KMS-11 (cell line): ENCODE results near the gene YKT6.

Experiments
- H2AFZ ChIP-seq: fragments of 200-600 bp; sonication (generic); 2 replicates; pipeline ENCODE4 v1.6.1; 2016; ENCODE audit warnings: antibody characterized with exemption, mixed run types, low read depth
- H3K27ac ChIP-seq: fragments of 200-600 bp; sonication (generic); 2 replicates; pipeline ENCODE4 v1.6.1; 2016; ENCODE audit warnings: mild to moderate bottlenecking, mixed run types
- H3K27me3 ChIP-seq: fragments of 200-600 bp; sonication (generic); 2 replicates; pipeline ENCODE4 v1.6.1; 2017; ENCODE audit warnings: mild to moderate bottlenecking, low read depth, mixed run types, moderate library complexity; ENCODE audit not compliant: insufficient read depth
- H3K36me3 ChIP-seq: fragments of 200-600 bp; sonication (generic); 2 replicates; pipeline ENCODE4 v1.6.1; 2017; ENCODE audit warnings: mild to moderate bottlenecking, mixed run types; ENCODE audit not compliant: insufficient read depth
- H3K4me1 ChIP-seq: fragments of 200-600 bp; sonication (generic); 2 replicates; pipeline ENCODE4 v1.6.1; 2016; ENCODE audit warnings: mild to moderate bottlenecking, low read depth, mixed run types; ENCODE audit not compliant: poor library complexity, severe bottlenecking
- H3K4me2 ChIP-seq: fragments of 200-600 bp; sonication (generic); 2 replicates; pipeline ENCODE4 v1.7.0; 2016; ENCODE audit warnings: mild to moderate bottlenecking, mixed run types
- H3K4me3 ChIP-seq: fragments of 200-600 bp; sonication (generic); IDR thresholded peaks from 2 replicates; pipeline ENCODE4 v1.6.1; 2017; ENCODE audit warnings: low read depth, low read length, mixed read lengths; ENCODE audit not compliant: insufficient read depth
- H3K79me2 ChIP-seq: fragments of 200-600 bp; sonication (generic); 2 replicates; pipeline ENCODE4 v1.6.1; 2016; ENCODE audit warnings: low read depth, mixed run types; ENCODE audit not compliant: insufficient read depth
- H3K9ac ChIP-seq: fragments of 200-600 bp; sonication (generic); 2 replicates; pipeline ENCODE4 v1.6.1; 2016; ENCODE audit warnings: mild to moderate bottlenecking, mixed run types
- H4K20me1 ChIP-seq: fragments of 200-600 bp; sonication (generic); 2 replicates; pipeline ENCODE4 v1.6.1; 2016; ENCODE audit warnings: mild to moderate bottlenecking, mixed run types; ENCODE audit not compliant: insufficient read depth
- CTCF ChIP-seq: fragments of 200-600 bp; sonication (generic); conservative IDR thresholded peaks from 2 replicates; pipeline ENCODE4 v1.6.1; 2017; ENCODE audit warnings: low read depth, mild to moderate bottlenecking, antibody characterized with exemption, low read length, moderate library complexity, mixed read lengths

The YKT6 gene

GRCh38 chr7:44217223-44217714 is 16.5 kb downstream of the YKT6 start:
- H2AFZ ChIP-seq: no peak overlapping the region
- no peak overlapping the region for H3K4me2 ChIP-seq
- no peak overlapping the region for H3K27ac ChIP-seq
- H3K27me3 ChIP-seq: no peaks in the 10 kb centered on the region
- no peak overlapping the region for H3K9ac ChIP-seq
- H3K36me3 ChIP-seq: no peaks in the 10 kb centered on the region
- H3K79me2 ChIP-seq: no peaks in the 10 kb centered on the region
- no peak for TF ChIP-seq CTCF
- no peaks in the 10 kb centered on the region for H3K4me1 ChIP-seq
- no peaks in the 10 kb centered on the region for H4K20me1 ChIP-seq
- H3K4me3 ChIP-seq: no peak overlapping the region

GRCh38 chr7:44217852-44218402 is 17.1 kb downstream of the YKT6 start:
- Histone ChIP-seq H3K4me1 (no peaks in the 10 kb centered on the region), H3K27me3 (no peaks in the 10 kb centered on the region), H3K27ac (no peak overlapping the region), H3K9ac (no peak overlapping the region), H3K4me2 (no peak overlapping the region), H3K79me2 (no peaks in the 10 kb centered on the region), H3K4me3 (no peak overlapping the region), H2AFZ (no peak overlapping the region), H4K20me1 (no peaks in the 10 kb centered on the region), H3K36me3 (no peaks in the 10 kb centered on the region)
- no peak for TF ChIP-seq CTCF

GRCh38 chr7:44218418-44219201 is 17.8 kb downstream of the YKT6 start:
- TF ChIP-seq CTCF: no peak
- no peaks in the 10 kb centered on the region for H3K36me3 ChIP-seq
- H3K4me1 ChIP-seq: no peaks in the 10 kb centered on the region
- H3K27me3 ChIP-seq: no peaks in the 10 kb centered on the region; the same call in 1 of the 2 replicates
- no peak overlapping the region for H3K9ac ChIP-seq
- no peak overlapping the region for H3K4me2 ChIP-seq
- H2AFZ ChIP-seq: no peak overlapping the region
- H3K4me3 ChIP-seq: no peak overlapping the region
- H3K27ac ChIP-seq: no peak overlapping the region
- no peaks in the 10 kb centered on the region for H4K20me1 ChIP-seq
- H3K79me2 ChIP-seq: no peaks in the 10 kb centered on the region

- no peak overlapping the region for H3K4me3 ChIP-seq
- H3K36me3 ChIP-seq: no peaks in the 10 kb centered on the region
- H3K4me1 ChIP-seq: no peaks in the 10 kb centered on the region
- H3K4me2 ChIP-seq: no peak overlapping the region
- H3K79me2 ChIP-seq: no peaks in the 10 kb centered on the region
- H2AFZ ChIP-seq: no peak overlapping the region
- H3K27ac ChIP-seq: no peak overlapping the region
- H3K9ac ChIP-seq: no peak overlapping the region
- TF ChIP-seq CTCF: no peak
- H4K20me1 ChIP-seq: no peaks in the 10 kb centered on the region
- no peaks in the 10 kb centered on the region; the same call in 1 of the 2 replicates for H3K27me3 ChIP-seq
Measured at GRCh38 chr7:44219371-44220045, 18.7 kb downstream of the YKT6 start.
